ENCODE results near the gene NUMB. TPM values are rescaled to one million over a fixed set of nuclear protein-coding genes. Genes with fewer than 3 reads are reported as not detected.

Gene NUMB
- total RNA-seq, 2 experiments from 2014 or later, result 27.9 to 31.5 TPM

- ATAC-seq (ENCODE audit: poor library complexity), result no peak
- Histone ChIP-seq H3K27me3 (ENCODE audit: control insufficient read depth in 1 of 2, insufficient read depth in 2 of 2, low read length in 2 of 2) (no peaks in the 10 kb centered on the region), H3K9me3 (ENCODE audit: control insufficient read depth in 1 of 2, insufficient read depth in 1 of 2, low read length in 2 of 2) (no peaks in the 10 kb centered on the region), H3K4me3 (ENCODE audit: low read length) (no peak overlapping the region), H3K4me1 (ENCODE audit: insufficient read depth, low read length) (peaks cover 2% of the 10 kb centered on the region), H3K27ac (ENCODE audit: low read depth in 1 of 2, low read length in 2 of 2) (no peak overlapping the region), H3K36me3 (ENCODE audit: insufficient read depth, low read length) (no peaks in the 10 kb centered on the region)
- intact Hi-C loops (cut with DNase I, micrococcal nuclease), result loop anchor here in 1 of 2 experiments (5.0 kb wide), 1 partner anchor 958 kb away; no protein-coding TSS in a partner anchor
- TF ChIP-seq, protein P1, sequence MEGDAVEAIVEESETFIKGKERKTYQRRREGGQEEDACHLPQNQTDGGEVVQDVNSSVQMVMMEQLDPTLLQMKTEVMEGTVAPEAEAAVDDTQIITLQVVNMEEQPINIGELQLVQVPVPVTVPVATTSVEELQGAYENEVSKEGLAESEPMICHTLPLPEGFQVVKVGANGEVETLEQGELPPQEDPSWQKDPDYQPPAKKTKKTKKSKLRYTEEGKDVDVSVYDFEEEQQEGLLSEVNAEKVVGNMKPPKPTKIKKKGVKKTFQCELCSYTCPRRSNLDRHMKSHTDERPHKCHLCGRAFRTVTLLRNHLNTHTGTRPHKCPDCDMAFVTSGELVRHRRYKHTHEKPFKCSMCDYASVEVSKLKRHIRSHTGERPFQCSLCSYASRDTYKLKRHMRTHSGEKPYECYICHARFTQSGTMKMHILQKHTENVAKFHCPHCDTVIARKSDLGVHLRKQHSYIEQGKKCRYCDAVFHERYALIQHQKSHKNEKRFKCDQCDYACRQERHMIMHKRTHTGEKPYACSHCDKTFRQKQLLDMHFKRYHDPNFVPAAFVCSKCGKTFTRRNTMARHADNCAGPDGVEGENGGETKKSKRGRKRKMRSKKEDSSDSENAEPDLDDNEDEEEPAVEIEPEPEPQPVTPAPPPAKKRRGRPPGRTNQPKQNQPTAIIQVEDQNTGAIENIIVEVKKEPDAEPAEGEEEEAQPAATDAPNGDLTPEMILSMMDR (IDR thresholded peaks at IDR 0.05), result no peak
- POLR2A ChIA-PET, result no interaction called here
- no peaks in the 10 kb centered on the region for H3K4me1 Mint-ChIP-seq (ENCODE audit: low read depth)
- no peak overlapping the region for H3K27ac Mint-ChIP-seq
- no peaks in the 10 kb centered on the region for H3K9me3 Mint-ChIP-seq
- no peaks in the 10 kb centered on the region for H3K36me3 Mint-ChIP-seq (ENCODE audit: low read depth)
- no peak for DNase-seq
- CTCF ChIA-PET, result no interaction called here
- no peaks in the 10 kb centered on the region for H3K27me3 Mint-ChIP-seq
- H3K4me3 Mint-ChIP-seq, result no peak overlapping the region
Observed at GRCh38 chr14:73474952-73475351, 16.6 kb upstream of the NUMB start.

- Mint-ChIP-seq H3K4me3 (no peak overlapping the region), H3K27ac (no peak overlapping the region), H3K4me1 (ENCODE audit: low read depth) (peaks cover 4% of the 10 kb centered on the region), H3K36me3 (ENCODE audit: low read depth) (no peaks in the 10 kb centered on the region), H3K27me3 (no peaks in the 10 kb centered on the region), H3K9me3 (no peaks in the 10 kb centered on the region)
- CTCF ChIA-PET, result interaction anchor here (0.6 to 4.0 kb wide), 16 partner anchors 11 to 299 kb away, joined by 3 to 47 read pairs (median 4); partner anchors contain the start of genes NUMB and RIOX1
- intact Hi-C loops (cut with DNase I, micrococcal nuclease), result loop anchor here (1.0 to 5.0 kb wide), 4 partner anchors 177 to 955 kb away; no protein-coding TSS in a partner anchor
- POLR2A ChIA-PET, result interaction anchor here (0.6 to 3.3 kb wide), 5 partner anchors 9 to 177 kb away, joined by 3 to 13 read pairs (median 7); partner anchors contain the start of genes NUMB and RIOX1
- H3K27me3 ChIP-seq (ENCODE audit: control insufficient read depth in 1 of 2, insufficient read depth in 2 of 2, low read length in 2 of 2), result no peaks in the 10 kb centered on the region
- no peaks in the 10 kb centered on the region for H3K36me3 ChIP-seq (ENCODE audit: insufficient read depth, low read length)
- no peak overlapping the region for H3K27ac ChIP-seq (ENCODE audit: low read depth in 1 of 2, low read length in 2 of 2)
- peak in 3 of 14 experiments; percentile 72 to 79 (median 76) for DNase-seq
- TF ChIP-seq, protein P1 (IDR thresholded peaks at IDR 0.05), result peak; percentile 75
- no peak overlapping the region for H3K4me3 ChIP-seq (ENCODE audit: low read length)
- ATAC-seq (ENCODE audit: poor library complexity), result peak; percentile 87
- H3K9me3 ChIP-seq (ENCODE audit: control insufficient read depth in 1 of 2, insufficient read depth in 1 of 2, low read length in 2 of 2), result no peaks in the 10 kb centered on the region
- H3K4me1 ChIP-seq (ENCODE audit: insufficient read depth, low read length), result peaks cover 6% of the 10 kb centered on the region
Observed at GRCh38 chr14:73472185-73473114, 14.1 kb upstream of the NUMB start.

DNA sequence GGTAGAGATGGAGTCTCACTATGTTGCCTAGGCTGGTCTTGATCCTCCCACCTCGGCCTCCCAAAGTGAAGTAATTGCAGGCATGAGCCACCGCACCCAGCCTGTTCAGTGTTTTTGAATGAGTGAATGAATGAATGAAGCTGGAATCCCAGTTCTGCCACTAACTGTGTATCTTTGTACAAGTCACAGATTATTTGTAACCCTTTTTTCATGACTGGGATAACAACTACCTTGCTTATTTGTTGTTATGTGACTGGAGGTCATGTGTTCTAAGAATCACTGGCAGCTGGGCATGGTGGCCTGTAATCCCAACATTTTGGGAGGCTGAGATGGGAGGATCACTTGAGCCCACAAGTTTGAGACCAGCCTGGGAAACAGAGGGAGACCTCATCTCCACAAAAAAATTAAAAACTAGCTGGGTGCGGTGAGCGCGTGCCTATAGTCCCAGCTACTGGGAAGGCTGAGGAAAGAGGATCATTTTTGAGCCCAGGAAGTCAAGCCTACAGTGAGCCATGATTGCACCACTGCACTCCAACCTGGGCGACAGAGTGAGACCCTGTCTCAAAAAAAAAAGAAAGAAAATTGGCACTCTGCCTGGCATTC lies 13.3 kb upstream of the NUMB start:
- POLR2A ChIA-PET, result interaction anchor here (0.6 to 3.3 kb wide), 5 partner anchors 10 to 176 kb away, joined by 3 to 13 read pairs (median 7); partner anchors contain the start of genes NUMB and RIOX1
- Histone ChIP-seq H3K36me3 (ENCODE audit: insufficient read depth, low read length) (no peaks in the 10 kb centered on the region), H3K4me1 (ENCODE audit: insufficient read depth, low read length) (peaks cover 10% of the 10 kb centered on the region), H3K9me3 (ENCODE audit: control insufficient read depth in 1 of 2, insufficient read depth in 1 of 2, low read length in 2 of 2) (no peaks in the 10 kb centered on the region), H3K27me3 (ENCODE audit: control insufficient read depth in 1 of 2, insufficient read depth in 2 of 2, low read length in 2 of 2) (no peaks in the 10 kb centered on the region), H3K27ac (ENCODE audit: low read depth in 1 of 2, low read length in 2 of 2) (no peak overlapping the region), H3K4me3 (ENCODE audit: low read length) (no peak overlapping the region)
- H3K9me3 Mint-ChIP-seq, result no peaks in the 10 kb centered on the region
- no peak overlapping the region for H3K4me3 Mint-ChIP-seq
- no peak overlapping the region for H3K27ac Mint-ChIP-seq
- TF ChIP-seq, protein P1 (IDR thresholded peaks at IDR 0.05), result no peak
- H3K27me3 Mint-ChIP-seq, result no peaks in the 10 kb centered on the region
- H3K36me3 Mint-ChIP-seq (ENCODE audit: low read depth), result no peaks in the 10 kb centered on the region
- ATAC-seq (ENCODE audit: poor library complexity) (no peak), DNase-seq (no peak)
- H3K4me1 Mint-ChIP-seq (ENCODE audit: low read depth), result peaks cover 12% of the 10 kb centered on the region
- intact Hi-C loops (cut with DNase I, micrococcal nuclease), result loop anchor here (1.0 to 5.0 kb wide), 4 partner anchors 176 to 954 kb away; no protein-coding TSS in a partner anchor
- CTCF ChIA-PET, result interaction anchor here (0.6 to 4.0 kb wide), 16 partner anchors 11 to 299 kb away, joined by 3 to 47 read pairs (median 4); partner anchors contain the start of genes NUMB and RIOX1

Data from CD4-positive, alpha-beta T cell (primary cell).